Bone marrow (tissue), 2 donors: ENCODE data around the gene COQ8B.
"Not testable (repeated sequence)": the region's sequence is repeated elsewhere in the genome, so short reads cannot be mapped to it uniquely, and the experiment has no call there.

ENCODE experiments used
- DNase-seq, 2 donors: peaks; one replicate each; lab custom pipeline; 2025; lab: John Stamatoyannopoulos, UW

COQ8B gene

DNA sequence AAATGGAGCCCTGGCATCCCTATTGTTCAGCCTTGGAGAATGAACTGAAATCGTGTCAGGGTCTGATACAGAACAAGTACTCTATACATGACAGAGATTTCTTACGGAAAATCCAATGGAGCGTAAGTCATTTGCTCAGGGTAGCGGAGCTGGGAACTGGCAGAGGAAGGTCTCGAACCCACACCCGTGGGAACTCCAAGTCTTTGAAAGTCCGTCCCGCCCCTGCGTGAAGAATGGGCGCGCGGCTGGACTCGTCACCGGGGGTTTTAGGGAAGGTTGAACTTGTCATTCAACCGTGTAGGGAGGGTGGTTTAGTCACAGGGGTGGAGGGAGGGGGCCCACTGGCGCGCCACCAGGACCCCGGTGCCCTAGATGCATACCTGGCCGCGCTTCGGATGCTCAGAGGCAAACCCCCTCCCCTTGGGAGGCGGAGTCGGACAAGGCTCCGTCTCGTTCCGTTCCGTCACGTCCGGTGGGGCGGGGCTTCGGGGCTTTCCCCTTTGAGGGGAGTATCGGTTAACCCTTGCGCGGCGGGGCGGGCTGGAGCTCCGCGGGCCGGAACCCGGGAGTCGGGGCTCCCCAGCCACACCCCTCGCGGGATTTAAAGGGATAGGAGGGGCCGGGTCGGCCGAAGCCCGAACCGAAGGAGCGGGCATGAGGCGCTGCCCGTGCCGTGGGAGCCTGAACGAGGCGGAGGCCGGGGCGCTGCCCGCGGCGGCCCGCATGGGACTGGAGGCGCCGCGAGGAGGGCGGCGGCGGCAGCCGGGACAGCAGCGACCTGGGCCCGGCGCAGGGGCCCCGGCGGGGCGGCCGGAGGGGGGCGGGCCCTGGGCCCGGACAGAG is at the start of gene COQ8B, which contains the start of gene ITPKC:
COQ8B (minus strand) TSS at position 405 of the 843 bp plus-strand sequence. CDS start 2,254 bp downstream, outside the sequence.
ITPKC (plus strand) TSS at position 631 of the 843 bp plus-strand sequence; CDS start at position 655, 24 bp downstream.
- peak; percentile 85 to 90 for DNase-seq

DNA sequence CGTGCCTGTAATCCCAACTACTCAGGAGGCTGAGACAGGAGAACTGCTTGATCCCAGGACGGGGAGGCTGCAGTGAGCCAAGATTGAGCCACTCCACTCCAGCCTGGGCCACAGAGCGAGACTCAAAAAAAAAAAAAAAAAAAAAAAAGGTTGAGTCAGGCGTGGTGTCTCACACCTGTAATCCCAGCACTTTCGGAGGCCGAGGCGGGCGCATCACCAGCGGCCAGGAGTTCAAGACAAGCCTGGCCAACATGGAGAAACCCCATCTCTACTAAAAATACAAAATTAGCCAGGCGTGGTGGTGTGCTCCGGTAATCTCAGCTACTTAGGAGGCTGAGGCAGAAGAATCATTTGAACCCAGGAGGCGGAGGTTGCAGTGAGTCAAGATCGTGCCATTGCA is 49.7 kb upstream of the COQ8B start:
- DNase-seq = not testable (repeated sequence)

DNA sequence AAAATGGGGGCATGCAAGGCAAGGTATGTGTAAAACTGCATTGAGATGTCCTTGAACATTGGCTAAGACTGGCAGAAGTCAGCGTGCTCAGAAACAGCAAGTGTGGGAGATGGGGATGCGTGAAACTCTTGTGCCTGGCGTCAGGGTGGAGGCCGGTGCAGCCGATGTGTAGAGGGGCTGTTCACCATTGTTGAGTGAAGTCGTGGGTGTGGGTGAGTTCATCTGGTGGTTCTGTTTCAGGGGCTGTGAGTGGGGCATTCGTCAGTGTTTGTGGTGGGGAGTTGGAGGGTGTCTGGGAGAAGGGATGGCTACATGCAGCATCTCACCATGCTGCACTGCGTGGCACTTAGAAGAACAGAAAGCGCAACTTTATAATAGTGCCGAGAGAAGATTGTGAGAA is 47.3 kb upstream of the COQ8B start:
- DNase-seq = no peak

DNA sequence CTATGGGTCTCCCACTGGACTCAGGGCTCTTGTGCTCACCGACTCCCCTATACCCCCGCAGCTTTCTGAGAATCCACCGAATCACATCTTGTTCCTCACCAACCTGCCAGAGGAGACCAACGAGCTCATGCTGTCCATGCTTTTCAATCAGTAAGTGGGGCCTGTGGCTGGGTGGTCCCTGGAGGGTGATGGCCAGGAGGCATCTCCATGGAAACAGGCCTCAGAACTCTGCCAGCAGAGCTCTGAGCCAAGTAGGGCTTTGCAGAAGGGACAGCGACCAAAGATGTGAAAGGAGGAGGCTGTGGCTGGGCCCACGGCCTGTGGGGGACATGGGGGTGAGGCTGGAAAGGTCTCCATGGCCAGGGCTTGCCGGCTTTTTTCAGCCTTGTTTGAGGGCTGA is 46.8 kb upstream of the COQ8B start:
- DNase-seq = no peak

DNA sequence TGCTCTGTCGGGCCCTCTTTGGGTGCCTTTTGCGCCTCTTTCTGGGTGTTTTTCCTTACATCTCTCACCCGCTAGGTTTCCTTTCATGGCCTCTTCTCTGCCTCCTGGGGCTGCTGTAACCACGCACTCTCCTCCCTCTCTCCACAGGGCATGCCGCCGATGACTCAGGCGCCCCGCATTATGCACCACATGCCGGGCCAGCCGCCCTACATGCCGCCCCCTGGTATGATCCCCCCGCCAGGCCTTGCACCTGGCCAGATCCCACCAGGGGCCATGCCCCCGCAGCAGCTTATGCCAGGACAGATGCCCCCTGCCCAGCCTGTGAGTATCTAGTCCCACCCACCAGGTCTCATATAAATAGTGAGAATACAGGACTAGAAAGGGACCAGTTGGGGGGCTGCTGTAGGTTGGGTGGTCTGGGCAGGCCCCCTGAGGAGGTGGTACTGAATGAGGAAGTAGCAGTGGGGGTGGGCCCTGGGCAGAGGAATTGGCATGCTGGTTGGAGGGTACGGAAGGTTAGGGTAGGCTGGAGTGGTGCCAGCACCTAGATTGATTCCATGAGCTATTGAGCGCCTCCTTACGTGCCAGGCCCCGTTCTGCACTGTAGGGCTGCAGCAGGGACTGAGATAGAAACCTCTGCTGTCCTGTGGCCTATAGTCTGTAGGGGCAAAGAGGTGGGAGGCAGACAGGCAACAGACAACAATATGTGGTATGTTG is 46.2 kb upstream of the COQ8B start:
- no peak for DNase-seq

DNA sequence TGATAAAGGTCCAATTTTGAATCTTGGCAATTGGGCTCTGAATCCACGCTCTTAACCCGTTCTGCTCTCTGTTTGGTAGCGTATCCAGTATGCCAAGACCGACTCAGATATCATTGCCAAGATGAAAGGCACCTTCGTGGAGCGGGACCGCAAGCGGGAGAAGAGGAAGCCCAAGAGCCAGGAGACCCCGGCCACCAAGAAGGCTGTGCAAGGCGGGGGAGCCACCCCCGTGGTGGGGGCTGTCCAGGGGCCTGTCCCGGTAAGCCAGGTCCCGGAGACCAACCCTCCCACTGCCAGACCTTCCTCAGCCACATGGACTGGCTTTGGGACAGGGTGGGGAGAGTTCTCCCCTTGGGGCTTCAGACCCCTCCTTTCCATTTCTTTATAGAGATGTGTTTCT is 42.7 kb upstream of the COQ8B start:
- no peak for DNase-seq

DNA sequence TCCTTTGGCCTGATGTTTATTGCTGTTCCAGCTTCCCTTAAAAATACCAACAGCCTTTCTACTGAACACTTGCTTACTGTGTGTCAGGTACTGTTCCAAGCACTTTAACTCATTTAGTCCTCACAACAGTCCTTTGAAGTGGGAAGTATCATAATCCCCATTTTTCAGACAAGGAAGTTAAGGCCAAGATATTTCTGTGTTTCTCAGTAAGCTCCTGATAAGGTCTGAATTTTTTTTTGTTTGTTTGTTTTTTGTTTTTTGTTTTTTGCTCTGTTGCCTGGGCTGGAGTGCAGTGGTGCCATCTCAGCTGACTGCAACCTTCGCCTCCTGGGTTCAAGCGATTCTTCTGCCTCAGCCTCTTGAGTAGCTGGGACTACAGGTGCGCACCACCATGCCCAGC is 41.8 kb upstream of the COQ8B start:
- DNase-seq = no peak

DNA sequence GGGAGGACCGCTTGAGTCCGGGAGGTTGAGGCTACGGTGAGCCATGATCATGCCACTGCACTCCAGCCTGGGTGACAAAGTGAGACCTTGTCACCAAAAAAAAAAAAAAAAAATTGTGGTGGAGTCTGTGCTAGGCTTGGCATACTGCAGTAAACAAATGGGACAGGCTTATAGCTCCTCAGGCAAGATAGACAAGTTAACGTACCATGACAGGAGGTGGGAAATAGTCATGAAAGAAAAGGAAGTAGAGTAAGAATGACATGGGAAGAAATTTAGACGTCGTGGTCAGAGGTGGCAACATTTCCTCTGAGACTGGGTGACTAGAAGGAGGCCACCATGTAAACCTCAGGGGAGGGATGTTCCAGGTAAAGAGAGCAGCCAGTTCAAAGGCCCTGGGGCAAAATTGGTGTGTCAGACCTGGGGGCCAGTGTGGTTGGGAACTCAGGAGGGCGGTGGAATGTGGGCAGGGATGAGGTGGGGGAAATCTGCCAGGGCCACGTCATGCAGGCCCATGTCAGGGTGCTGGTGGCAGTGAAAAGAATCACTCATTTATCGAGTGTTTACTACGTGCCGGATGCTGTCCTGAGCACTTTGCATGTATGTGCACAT is 39.9 kb upstream of the COQ8B start:
- no peak for DNase-seq

DNA sequence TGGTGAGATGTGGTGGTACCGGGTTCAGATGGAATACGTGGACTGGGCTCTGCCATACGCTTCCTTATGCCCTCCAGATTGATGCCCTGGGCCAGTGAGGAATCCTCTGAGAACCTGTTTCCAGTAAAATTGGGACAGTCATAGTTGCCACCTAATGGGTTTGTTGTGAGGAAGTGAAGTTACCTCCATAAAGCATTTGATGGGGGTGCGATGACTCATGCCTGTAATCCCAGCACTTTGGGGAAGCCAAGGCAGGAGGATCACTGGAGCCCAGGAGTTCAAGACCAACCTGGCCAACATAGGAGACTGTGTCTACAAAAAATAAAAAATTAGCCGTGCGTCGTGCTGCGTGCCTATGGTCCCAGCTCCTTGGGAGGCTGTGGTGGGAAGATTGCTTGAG is 39.1 kb upstream of the COQ8B start:
- no peak for DNase-seq

DNA sequence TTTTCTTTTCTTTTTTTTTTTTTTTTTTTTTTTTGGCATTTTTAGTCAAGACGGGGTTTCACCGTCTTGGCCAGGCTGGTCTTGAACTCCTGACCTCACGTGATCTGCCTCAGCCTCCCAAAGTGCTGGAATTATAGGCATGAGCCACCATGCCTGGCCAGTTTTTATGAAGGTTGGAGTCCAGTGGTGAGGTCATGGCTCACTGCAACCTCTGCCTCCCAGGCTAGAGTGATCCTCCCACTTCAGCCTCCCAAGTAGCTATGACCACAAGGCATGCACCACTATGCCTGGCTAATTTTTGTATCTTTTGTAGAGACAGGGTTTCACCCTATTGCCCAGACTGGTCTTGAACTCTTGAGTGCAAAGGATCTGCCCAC is 38.5 kb upstream of the COQ8B start:
- no peak for DNase-seq

DNA sequence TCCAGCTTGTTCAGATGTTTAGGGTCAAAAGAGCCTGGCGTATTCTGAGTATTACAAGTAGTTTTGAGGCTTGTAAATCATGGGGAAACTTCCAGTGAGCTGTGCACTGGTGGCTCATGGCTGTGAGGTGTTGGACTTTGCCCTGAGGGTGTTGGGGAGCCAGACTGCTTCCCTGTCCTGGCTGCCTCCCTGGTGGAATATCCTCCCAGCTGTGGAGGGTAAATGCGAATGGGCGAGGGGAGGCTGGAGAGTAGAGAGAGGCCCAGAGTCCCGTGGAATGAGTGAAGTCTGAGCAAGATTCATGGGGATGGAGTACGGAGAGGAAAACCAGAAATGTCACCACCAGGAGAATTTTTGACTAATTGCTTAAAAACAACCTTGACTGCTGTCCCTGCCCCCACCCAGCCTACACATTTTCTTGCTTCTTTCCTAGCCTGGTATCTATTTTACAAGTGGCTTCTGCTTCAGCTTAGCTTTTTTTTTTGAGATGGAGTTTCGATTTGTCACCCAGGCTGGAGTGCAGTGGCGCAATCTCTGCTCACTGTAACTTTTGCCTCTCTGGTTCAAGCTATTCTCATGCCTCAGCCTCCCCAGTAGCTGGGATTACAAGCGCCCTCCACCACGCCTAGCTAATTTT is 38.0 kb upstream of the COQ8B start:
- DNase-seq = no peak

DNA sequence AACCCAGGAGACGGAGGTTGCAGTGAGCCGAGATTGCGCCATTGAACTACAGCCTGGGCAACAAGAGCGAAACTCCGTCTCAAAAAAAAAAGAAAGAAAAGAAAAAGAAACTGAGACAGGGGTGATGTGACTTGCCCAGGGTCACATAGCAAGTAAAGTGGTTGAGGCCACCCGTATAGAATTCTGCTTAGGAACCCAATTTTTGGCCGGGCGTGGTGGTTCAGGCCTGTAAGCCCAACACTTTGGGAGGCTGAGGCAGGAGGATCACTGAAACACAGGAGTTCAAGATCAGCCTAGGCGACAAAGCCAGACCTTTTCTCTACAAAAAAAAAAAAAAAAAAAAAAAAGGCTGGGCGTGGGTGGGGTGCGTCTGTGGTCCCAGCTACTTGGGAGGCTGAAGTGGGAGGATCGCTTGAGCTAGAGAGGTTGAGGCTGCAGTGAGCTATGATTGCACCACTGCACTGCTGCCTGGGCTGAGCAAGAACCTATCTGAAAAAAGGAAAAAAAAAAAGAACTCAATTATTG is 35.6 kb upstream of the COQ8B start:
- DNase-seq = no peak

DNA sequence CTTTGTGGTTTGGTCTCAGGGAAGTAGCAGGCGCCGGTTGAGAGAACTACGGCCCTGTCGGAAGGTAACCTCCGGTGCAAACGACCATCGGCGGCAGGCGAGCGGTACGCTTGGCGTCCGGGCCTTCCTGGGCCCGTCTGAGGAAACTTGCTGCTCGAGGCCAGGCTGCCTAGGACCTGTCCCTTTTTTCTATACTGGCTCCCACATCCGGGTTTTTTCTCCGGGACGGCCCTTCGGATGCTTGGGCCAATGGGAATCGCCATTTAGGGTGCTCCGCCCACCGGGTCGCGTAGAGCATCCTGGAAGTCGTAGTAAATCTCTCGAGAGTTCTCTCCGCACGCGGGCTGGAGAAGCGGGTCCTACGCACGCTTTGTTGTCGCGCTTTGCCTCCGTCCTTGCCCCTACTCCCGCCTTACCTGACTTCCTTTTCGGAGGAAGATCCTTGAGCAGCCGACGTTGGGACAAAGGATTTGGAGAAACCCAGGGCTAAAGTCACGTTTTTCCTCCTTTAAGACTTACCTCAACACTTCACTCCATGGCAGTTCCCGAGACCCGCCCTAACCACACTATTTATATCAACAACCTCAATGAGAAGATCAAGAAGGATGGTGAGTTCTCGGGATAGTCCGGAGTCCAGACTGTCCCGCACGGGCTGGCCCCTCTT is 34.3 kb upstream of the COQ8B start, which contains the start of gene SNRPA:
SNRPA (plus strand) TSS at position 330 of the 664 bp plus-strand sequence; CDS start at position 536, 206 bp downstream.
- peak in 1 of 2 donors; percentile 98 for DNase-seq

DNA sequence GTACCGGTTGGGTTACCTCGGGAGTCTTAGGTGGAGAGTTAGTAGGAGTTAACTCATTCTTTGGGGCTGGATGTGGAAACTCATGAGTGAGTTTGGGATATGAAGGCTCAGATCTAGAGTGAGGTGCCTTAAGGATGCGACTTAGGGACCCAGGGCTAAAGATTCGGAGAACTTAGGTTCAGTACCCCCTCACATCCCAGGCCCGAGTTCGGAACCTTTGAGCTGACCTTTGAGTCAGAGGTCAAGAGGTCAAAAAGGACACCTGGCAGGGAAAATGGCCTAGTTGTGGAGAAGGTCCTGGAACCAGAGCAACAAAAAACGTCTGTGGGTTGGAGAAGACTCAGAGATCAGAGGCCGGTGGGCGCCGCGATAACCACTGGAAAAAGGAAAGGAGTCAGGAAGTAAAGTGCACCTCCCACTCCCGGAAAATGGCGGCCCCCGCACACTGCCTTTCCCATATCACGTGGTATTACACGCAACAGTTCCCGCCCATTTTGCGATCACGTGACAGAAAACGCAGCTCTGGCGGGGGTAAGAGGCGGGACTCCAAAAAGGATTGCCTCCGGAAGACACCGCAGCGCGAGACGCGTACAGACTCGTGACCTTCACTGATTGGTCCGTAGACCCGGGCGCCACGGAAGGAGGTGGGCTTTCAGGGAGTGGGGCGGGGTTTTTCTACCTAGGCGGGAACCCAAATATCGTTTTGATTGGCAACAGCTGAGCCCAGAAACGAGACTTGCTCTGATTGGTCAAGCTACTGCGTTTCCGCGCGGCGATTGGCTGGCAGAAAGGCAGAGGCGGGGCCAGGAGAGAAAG is 33.6 kb upstream of the COQ8B start, which contains the start of gene ACTMAP:
ACTMAP (minus strand) TSS at position 420 of the 816 bp plus-strand sequence. CDS start 674 bp downstream, outside the sequence.
- DNase-seq = peak; percentile 97 to 99

DNA sequence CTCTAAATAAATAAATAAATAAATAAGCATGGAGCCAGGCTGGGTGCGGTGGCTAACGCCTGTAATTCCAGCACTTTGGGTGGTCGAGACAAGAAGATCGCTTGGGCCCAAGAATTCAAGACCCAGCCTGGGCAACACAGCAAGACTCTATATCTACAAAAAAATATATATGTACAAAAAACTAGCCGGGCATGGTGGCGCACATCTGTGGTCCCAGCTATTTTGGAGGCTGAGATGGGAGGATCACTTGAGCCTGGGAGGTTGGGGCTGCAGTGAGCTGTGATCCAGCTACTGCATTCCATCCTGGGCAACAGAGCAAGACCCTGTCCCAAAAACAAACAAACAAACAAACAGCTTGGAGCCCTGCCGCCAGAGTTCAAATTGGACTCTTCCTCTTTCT is 30.9 kb upstream of the COQ8B start:
- no peak for DNase-seq

DNA sequence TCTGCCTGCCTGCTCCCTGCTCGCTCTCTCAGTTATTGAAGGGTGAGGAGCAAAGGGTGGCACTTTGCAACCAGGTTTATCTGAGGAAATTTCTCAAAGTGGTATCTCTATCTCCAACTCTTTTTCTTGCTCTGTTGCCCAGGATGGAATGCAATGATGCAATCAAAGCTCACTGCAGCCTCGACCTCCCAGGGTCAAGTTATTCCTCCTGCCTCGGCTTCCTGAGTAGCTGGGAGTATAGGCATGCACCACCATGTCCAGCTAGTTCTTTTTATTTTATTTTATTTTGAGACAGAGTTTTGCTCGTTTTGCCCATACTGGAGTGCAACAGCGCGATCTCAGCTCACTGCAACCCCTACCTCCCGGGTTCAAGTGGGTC is 28.7 kb upstream of the COQ8B start:
- DNase-seq = no peak

DNA sequence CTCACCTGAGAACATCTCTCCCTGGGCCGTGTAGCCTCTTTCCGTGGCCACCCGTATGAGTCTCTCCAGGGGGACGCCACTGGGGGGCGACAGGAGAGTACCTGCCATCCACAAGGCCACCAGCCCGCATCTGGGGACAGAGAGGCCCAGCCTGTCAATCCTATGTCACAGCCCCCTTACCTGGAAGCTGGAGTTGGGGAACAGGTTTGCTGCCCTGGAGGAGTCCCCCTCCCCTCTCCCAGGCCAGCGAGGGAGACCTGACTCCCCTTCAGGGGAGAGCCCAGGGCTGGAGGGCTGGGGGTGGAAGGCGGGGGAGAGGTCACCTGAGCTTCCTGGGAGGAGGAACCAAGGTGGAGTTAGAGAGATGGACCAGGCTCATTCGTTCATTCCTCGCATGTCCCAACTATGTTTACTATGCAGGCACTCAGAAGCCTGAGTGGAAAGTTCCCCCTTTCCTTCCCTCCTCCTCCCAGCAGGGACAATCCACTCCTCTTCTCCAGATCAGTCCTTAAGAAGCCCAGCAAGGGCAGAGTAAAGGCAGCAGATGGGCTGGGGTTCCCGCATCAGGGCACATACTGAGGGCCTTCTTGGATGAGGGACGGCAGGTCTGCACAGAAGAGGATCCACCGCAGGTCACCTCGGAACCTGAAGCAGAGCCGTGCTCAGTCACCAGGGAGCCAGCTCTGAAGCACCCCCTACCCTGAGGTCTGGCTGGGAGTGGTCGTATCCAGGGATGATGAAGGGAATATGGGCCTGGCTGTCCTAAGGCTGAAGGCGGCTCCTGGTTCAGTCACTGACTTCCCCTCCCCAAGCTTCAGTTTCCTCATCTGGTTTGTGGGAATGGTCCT is 28.1 kb upstream of the COQ8B start:
- no peak for DNase-seq

DNA sequence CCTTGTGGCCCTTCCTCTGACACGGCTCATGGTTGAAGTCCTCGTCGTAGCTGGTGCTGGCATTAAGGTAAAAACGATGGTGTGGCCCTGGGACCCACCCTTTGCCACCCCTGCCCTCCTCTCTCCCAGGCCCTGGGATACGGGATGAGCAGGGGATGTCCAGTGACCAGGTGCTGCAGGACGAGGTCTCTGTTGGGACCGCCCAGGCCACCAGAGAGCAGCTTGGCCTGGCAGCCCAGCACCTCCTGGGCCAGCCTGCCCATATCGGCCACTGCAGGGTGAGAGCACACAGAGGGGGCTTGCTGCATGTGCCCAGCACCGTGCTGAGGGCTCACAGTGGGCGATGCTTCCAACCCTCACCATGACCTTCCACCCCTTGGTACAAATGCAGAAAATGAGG is 27.2 kb upstream of the COQ8B start:
- DNase-seq = no peak

DNA sequence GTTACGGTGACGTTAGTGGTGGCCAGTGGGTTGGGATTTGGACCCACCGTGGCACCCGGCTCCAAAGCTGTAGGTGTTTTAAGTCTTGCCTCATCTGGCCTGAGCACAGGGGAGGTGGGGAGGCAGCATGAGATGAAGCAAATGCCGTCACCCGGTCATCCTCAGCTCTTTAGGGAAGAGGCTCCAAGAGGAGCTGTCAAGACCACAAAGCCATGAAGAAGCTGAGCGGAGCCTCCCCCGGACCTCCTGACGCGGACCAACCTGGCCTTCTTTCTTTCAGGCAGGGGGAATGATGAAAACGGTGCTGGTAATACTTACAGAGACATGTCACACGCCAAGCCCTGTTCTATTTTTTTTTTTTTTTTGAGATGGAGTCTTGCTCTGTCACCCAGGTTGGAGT is 26.2 kb upstream of the COQ8B start:
- DNase-seq = no peak
